Measurements from ENCODE around the gene PIGK. TPM values are rescaled to one million over a fixed set of nuclear protein-coding genes. Genes with fewer than 3 reads are reported as not detected.

The PIGK gene
- total RNA-seq (2014; rRNA removed; shearing (Covaris generic)) (8.6 and 13.3 TPM in 2 replicates), total RNA-seq (2022) (17.4 and 18.9 TPM in 2 replicates), Bru-seq, nascent RNA (percentile 64 among the genes with signal in this experiment), BruChase-seq, experiment 1, labeled RNA remaining after a 6-hour chase (percentile 53 among the genes with signal in this experiment), BruChase-seq, experiment 2, labeled RNA remaining after a 2-hour chase (percentile 55 among the genes with signal in this experiment)
- long read RNA-seq, full-length matches to known transcripts: 51 of 59 reads
- long read RNA-seq, partial matches to known transcripts: 0 of 59 reads
- long read RNA-seq, other reads (novel, unspliced or antisense): 8 of 59 reads

GRCh38 chr1:77219166-77219887 is at the start of gene PIGK:
Gene PIGK, minus strand, starts transcription at chr1:77219430. Its CDS starts 28 bp downstream, at chr1:77219402.
- H2AFZ ChIP-seq (ENCODE audit: low read length): peak within 1 kb of the TSS; percentile 99
- peak; percentile 93 for DNase-seq (ENCODE audit: low spot score)
- no peak for TF ChIP-seq EZH2phosphoT487 (IDR thresholded peaks at IDR 0.05; ENCODE audit: borderline replicate concordance, low read depth, low read length)
- peak; percentile 22; the same call in 1 of the 2 replicates for TF ChIP-seq CTCF (conservative IDR thresholded peaks at IDR 0.05; ENCODE audit: low read length)
- ChIA-PET POLR2A (interaction anchor here (0.7 to 1.4 kb wide), 7 partner anchors 18 to 230 kb away, joined by 3 to 7 read pairs (median 4); no protein-coding TSS in a partner anchor), CTCF (ENCODE audit: unreplicated experiment) (no interaction called here)
- BruUV-seq (replicated peaks): no TSS peak
- H3K36me3 ChIP-seq (ENCODE audit: insufficient read depth, low read length): peaks cover 6% of the 10 kb centered on the region; the same call in 1 of the 2 replicates
- H3K9me2 ChIP-seq (ENCODE audit: insufficient read depth, low read length): no peaks in the 10 kb centered on the region
- peak within 1 kb of the TSS; percentile 95 for H3K4me3 ChIP-seq (ENCODE audit: low read depth, low read length, poor library complexity, severe bottlenecking)
- peak within 1 kb of the TSS; percentile 80 for H3K4me2 ChIP-seq (ENCODE audit: low read length)
- no peaks in the 10 kb centered on the region for H4K20me1 ChIP-seq (ENCODE audit: insufficient read depth, low read length)
- H3K27ac ChIP-seq (ENCODE audit: low read depth, low read length, poor library complexity, severe bottlenecking): peak within 1 kb of the TSS; percentile 57
- intact Hi-C loops (cut with micrococcal nuclease; ENCODE audit: unreplicated experiment): loop anchor here (5.0 kb wide), 2 partner anchors 193 to 463 kb away; partner anchors contain the start of gene ZZZ3
- H3K4me1 ChIP-seq (ENCODE audit: insufficient read depth, low read length, poor library complexity, severe bottlenecking): peaks cover 7% of the 10 kb centered on the region
- H3K9me3 ChIP-seq (ENCODE audit: low read length): peaks cover 8% of the 10 kb centered on the region; the same call in 1 of the 2 replicates
- H3K79me2 ChIP-seq (ENCODE audit: insufficient read depth, low read depth, low read length): peaks cover 21% of the 10 kb centered on the region; the same call in 1 of the 2 replicates

DNA sequence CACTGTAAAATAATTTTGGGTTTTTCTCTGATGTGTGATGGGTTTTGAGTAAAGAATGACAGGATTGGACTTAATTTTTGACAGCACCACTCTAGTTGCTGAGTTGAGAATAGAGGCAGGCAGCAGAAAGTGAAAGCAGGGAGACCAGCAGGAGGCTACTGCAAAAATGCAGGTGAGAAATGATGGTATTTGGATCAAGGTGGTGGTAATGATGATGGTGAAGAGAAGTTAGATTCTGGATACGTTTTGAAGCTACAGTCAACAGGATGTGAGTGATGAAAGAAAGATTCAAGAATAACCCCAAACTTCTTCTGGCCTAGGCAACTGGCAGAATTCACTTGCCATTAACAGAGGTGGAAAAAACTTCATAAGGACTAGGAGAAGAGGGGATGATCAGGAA is 47.8 kb upstream of the PIGK start:
- POLR2A ChIA-PET: no interaction called here

More for the DNA sequence above, 47.8 kb upstream of the PIGK start:
- Histone ChIP-seq H2AFZ (ENCODE audit: low read length) (no peak overlapping the region), H3K9me3 (ENCODE audit: low read length) (no peaks in the 10 kb centered on the region), H3K9me2 (ENCODE audit: insufficient read depth, low read length) (no peaks in the 10 kb centered on the region), H3K27ac (ENCODE audit: low read depth, low read length, poor library complexity, severe bottlenecking) (no peak overlapping the region), H4K20me1 (ENCODE audit: insufficient read depth, low read length) (no peaks in the 10 kb centered on the region), H3K79me2 (ENCODE audit: insufficient read depth, low read depth, low read length) (no peaks in the 10 kb centered on the region), H3K4me2 (ENCODE audit: low read length) (no peak overlapping the region), H3K36me3 (ENCODE audit: insufficient read depth, low read length) (no peaks in the 10 kb centered on the region), H3K4me3 (ENCODE audit: low read depth, low read length, poor library complexity, severe bottlenecking) (no peak overlapping the region), H3K4me1 (ENCODE audit: insufficient read depth, low read length, poor library complexity, severe bottlenecking) (no peaks in the 10 kb centered on the region)
- DNase-seq (ENCODE audit: low spot score): no peak
- intact Hi-C loops (cut with micrococcal nuclease; ENCODE audit: unreplicated experiment): loop anchor here (5.0 kb wide), 1 partner anchor 35 kb away; no protein-coding TSS in a partner anchor
- CTCF ChIA-PET (ENCODE audit: unreplicated experiment): no interaction called here
- TF ChIP-seq CTCF (conservative IDR thresholded peaks at IDR 0.05; ENCODE audit: low read length): no peak
- TF ChIP-seq EZH2phosphoT487 (IDR thresholded peaks at IDR 0.05; ENCODE audit: borderline replicate concordance, low read depth, low read length): no peak
- BruUV-seq (replicated peaks): no TSS peak
